BJ (cell line): Measurements from ENCODE around the gene SBNO2. TPM values are rescaled to one million over a fixed set of nuclear protein-coding genes. Genes with fewer than 3 reads are reported as not detected.

Experiments
- CTCF ChIA-PET: fragments of 350-600 bp; formaldehyde crosslinking; extraction: SDS; loops from one replicate; lab custom pipeline; 2021; ENCODE audit warnings: antibody characterized with exemption, inconsistent platforms; lab: Yijun Ruan, JAX
- POLR2A ChIA-PET: fragments of 300-600 bp; sonication (Branson Sonifier 250); formaldehyde crosslinking; extraction: SDS; loops from one replicate; lab custom pipeline; 2021; ENCODE audit warnings: antibody characterized with exemption; lab: Charles Lee
- DNase-seq: peaks from one replicate; pipeline ENCODE4 v3.0.0-alpha.2; 2011; ENCODE audit warnings: low read depth
- H3K27me3 ChIP-seq: 2 replicates; pipeline ENCODE4 v1.6.0; 2011; ENCODE audit warnings: low read length; ENCODE audit not compliant: control insufficient read depth, insufficient read depth
- H3K36me3 ChIP-seq: 2 replicates; pipeline ENCODE4 v1.5.1; 2011; ENCODE audit warnings: low read length; ENCODE audit not compliant: control insufficient read depth, insufficient read depth
- H3K4me3 ChIP-seq: 2 replicates; pipeline ENCODE4 v1.5.1; 2011; ENCODE audit warnings: low read depth, mild to moderate bottlenecking, control low read depth, low read length
- polyA plus RNA-seq: library from polyadenylated mRNA; depleted of rRNA; stranded (reverse); fragments of >200 nt; gene quantifications from 2 replicates; pipeline ENCODE4 v1.2.3, GENCODE V29; 2011
- TF ChIP-seq, protein P1 (sequence below): IDR thresholded peaks from 2 replicates; pipeline ENCODE4 v1.5.1; 2011; ENCODE audit warnings: low read depth, mild to moderate bottlenecking, control low read depth, inconsistent platforms, low read length, moderate library complexity; ENCODE audit not compliant: insufficient read depth

Gene SBNO2
- polyA plus RNA-seq, 1 experiment = 26.1 TPM

- POLR2A ChIA-PET = no interaction called here
- CTCF ChIA-PET = interaction anchor here (0.8 to 1.8 kb wide), 2 partner anchors 9 to 21 kb away, joined by 3 to 12 read pairs; no protein-coding TSS in a partner anchor
Observed at GRCh38 chr19:1080360-1081161, 93.5 kb downstream of the SBNO2 start.

GRCh38 chr19:1079566-1080111 lies 94.4 kb downstream of the SBNO2 start:
- CTCF ChIA-PET = no interaction called here
- POLR2A ChIA-PET = interaction anchor here (0.7 kb wide), 1 partner anchor 187 kb away, joined by 6 read pairs; no protein-coding TSS in a partner anchor
- no peak overlapping the region for H3K4me3 ChIP-seq

More at GRCh38 chr19:1080360-1081161, 93.5 kb downstream of the SBNO2 start:
- no peaks in the 10 kb centered on the region for H3K27me3 ChIP-seq
- H3K4me3 ChIP-seq = no peak overlapping the region
- TF ChIP-seq, protein P1, sequence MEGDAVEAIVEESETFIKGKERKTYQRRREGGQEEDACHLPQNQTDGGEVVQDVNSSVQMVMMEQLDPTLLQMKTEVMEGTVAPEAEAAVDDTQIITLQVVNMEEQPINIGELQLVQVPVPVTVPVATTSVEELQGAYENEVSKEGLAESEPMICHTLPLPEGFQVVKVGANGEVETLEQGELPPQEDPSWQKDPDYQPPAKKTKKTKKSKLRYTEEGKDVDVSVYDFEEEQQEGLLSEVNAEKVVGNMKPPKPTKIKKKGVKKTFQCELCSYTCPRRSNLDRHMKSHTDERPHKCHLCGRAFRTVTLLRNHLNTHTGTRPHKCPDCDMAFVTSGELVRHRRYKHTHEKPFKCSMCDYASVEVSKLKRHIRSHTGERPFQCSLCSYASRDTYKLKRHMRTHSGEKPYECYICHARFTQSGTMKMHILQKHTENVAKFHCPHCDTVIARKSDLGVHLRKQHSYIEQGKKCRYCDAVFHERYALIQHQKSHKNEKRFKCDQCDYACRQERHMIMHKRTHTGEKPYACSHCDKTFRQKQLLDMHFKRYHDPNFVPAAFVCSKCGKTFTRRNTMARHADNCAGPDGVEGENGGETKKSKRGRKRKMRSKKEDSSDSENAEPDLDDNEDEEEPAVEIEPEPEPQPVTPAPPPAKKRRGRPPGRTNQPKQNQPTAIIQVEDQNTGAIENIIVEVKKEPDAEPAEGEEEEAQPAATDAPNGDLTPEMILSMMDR = no peak
- no peak for DNase-seq
- no peaks in the 10 kb centered on the region for H3K36me3 ChIP-seq

DNA sequence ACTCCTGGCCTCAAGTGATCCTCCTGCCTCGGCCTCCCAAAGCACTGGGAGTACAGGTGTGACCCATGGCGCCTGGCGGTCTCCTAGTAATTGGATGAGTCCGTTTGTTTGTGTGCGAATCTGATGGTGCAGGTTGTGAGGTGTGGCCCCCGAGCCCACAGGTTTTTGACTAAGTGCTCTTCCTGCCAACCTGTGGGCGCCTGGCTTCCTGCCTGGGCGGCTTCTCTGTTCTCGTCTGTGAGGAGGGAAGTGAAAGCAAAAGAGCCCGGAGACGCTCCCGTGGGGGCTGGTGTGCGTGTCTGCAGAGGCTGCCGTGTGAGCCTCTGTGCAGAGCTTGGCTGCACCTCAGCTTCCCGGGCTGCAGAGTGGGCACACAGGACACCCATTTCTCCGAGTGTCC lies 97.1 kb downstream of the SBNO2 start:
- TF ChIP-seq, protein P1 = no peak
- Histone ChIP-seq H3K4me3 (no peak overlapping the region), H3K36me3 (no peaks in the 10 kb centered on the region), H3K27me3 (no peaks in the 10 kb centered on the region)
- DNase-seq = no peak
- ChIA-PET POLR2A (interaction anchor here (0.6 kb wide), 2 partner anchors 11 to 13 kb away, joined by 5 read pairs; no protein-coding TSS in a partner anchor), CTCF (interaction anchor here (1.7 kb wide), 1 partner anchor 10 kb away, joined by 6 read pairs; the partner anchor contains the start of gene ARHGAP45)

More at GRCh38 chr19:1079566-1080111, 94.4 kb downstream of the SBNO2 start:
- no peak for DNase-seq
- Histone ChIP-seq H3K27me3 (no peaks in the 10 kb centered on the region), H3K36me3 (no peaks in the 10 kb centered on the region)
- TF ChIP-seq, protein P1 = no peak

GRCh38 chr19:1076046-1076386 lies 98.1 kb downstream of the SBNO2 start:
- ChIA-PET CTCF (interaction anchor here (1.7 to 2.2 kb wide), 2 partner anchors 9 to 11 kb away, joined by 6 to 10 read pairs; partner anchors contain the start of gene ARHGAP45), POLR2A (no interaction called here)
- Histone ChIP-seq H3K27me3 (peaks cover under 1% of the 10 kb centered on the region), H3K4me3 (no peak overlapping the region), H3K36me3 (no peaks in the 10 kb centered on the region)
- DNase-seq = no peak
- TF ChIP-seq, protein P1 = no peak
